A549 (cell line): ENCODE results near the gene MESP2. TPM values are rescaled to one million over a fixed set of nuclear protein-coding genes. Genes with fewer than 3 reads are reported as not detected.

ENCODE experiments used
- ATAC-seq, 2 experiments: fragments of 200-7000 bp in 1 of 2; fragments of >200 bp in 1 of 2; cut with Nextera tagmentation in 1 of 2; cut with Tn5 transposase in 1 of 2; 3 replicates each; pipeline versions ENCODE4 v1.8.0 to v1.9.1; 2018 to 2020; ENCODE audit warnings: mild to moderate bottlenecking in 1 of 2, moderate library complexity in 1 of 2
- CTCF ChIA-PET: fragments of 300-600 bp; sonication (Branson Sonifier 250); formaldehyde crosslinking; extraction: SDS; loops from one replicate; lab custom pipeline; 2021; ENCODE audit warnings: antibody characterized with exemption, inconsistent platforms; lab: Yijun Ruan, JAX
- POLR2A ChIA-PET: fragments of 350-600 bp; formaldehyde crosslinking; extraction: SDS; loops from one replicate; lab custom pipeline; 2021; ENCODE audit warnings: antibody characterized with exemption, inconsistent platforms; lab: Yijun Ruan, JAX
- DNase-seq, 2 experiments: peaks; one replicate each; pipeline versions ENCODE4 v3.0.0 to v3.0.0-alpha.2; 2011 to 2016; ENCODE audit warnings: low read depth in 1 of 2, low spot score in 1 of 2
- FAIRE-seq: peaks from 2 replicates; lab custom pipeline; 2011; peaks lifted over from hg19 to GRCh38; lab: Jason Lieb, UNC
- H3K27ac ChIP-seq, 2 experiments: fragments of >200 bp; sonication (Bioruptor Twin); formaldehyde crosslinking; 3 replicates each; pipeline ENCODE4 v1.5.1; 2016 to 2017
- H3K4me1 ChIP-seq: fragments of >200 bp; sonication (Bioruptor Twin); formaldehyde crosslinking; 3 replicates; pipeline ENCODE4 v1.6.1; 2016
- H3K4me2 ChIP-seq: fragments of >200 bp; sonication (Bioruptor Twin); formaldehyde crosslinking; 3 replicates; pipeline ENCODE4 v1.6.1; 2016
- H3K4me3 ChIP-seq: fragments of >200 bp; sonication (Bioruptor Twin); formaldehyde crosslinking; 3 replicates; pipeline ENCODE4 v1.5.1; 2016
- H3K9me3 ChIP-seq: fragments of >200 bp; sonication (Bioruptor Twin); formaldehyde crosslinking; 3 replicates; pipeline ENCODE4 v1.6.1; 2016
- CEBPB ChIP-seq, 2 experiments: fragments of >200 bp in 1 of 2; sonication (Bioruptor Twin) in 1 of 2; formaldehyde crosslinking in 1 of 2; IDR thresholded peaks; 2 replicates each; pipeline ENCODE4 v1.6.1; 2012 to 2016
- HDAC2 ChIP-seq: fragments of 200-600 bp; sonication (generic); IDR thresholded peaks from 2 replicates; pipeline ENCODE4 v1.6.1; 2016
- KDM1A ChIP-seq: fragments of 200-600 bp; sonication (generic); IDR thresholded peaks from 2 replicates; pipeline ENCODE4 v1.6.1; 2016; ENCODE audit warnings: low read depth, mild to moderate bottlenecking
- MYC ChIP-seq: IDR thresholded peaks from 2 replicates; pipeline ENCODE4 v1.6.1; 2012; ENCODE audit warnings: mild to moderate bottlenecking, inconsistent platforms, low read length, improper control_type of control experiment, borderline replicate concordance
- PHF8 ChIP-seq: fragments of 200-600 bp; sonication (generic); IDR thresholded peaks from 2 replicates; pipeline ENCODE4 v1.6.1; 2016; ENCODE audit warnings: low read depth, mild to moderate bottlenecking, antibody characterized with exemption, moderate library complexity, borderline replicate concordance
- RARB ChIP-seq: fragments of 250-450 bp; sonication (Bioruptor Pico); IDR thresholded peaks from 2 replicates; pipeline ENCODE4 v1.8.0; 2021; ENCODE audit warnings: mild to moderate bottlenecking, moderate library complexity
- WGBS: methylation state at CpG from one replicate; pipeline ENCODE4 v1.1.6; 2017; ENCODE audit errors: missing lambda C conversion rate; 5-methylcytosine and 5-hydroxymethylcytosine counted together
- polyA plus RNA-seq, 4 experiments: library from polyadenylated mRNA; depleted of rRNA in 3 of 4; stranded (reverse); fragments of >200 nt; fragmentation: RNase III in 1 of 4; extraction: RNeasy Plus Mini Kit Qiagen cat#74134 plus additional on column Dnase treatment in 1 of 4; gene quantifications; 2 replicates in 3 of 4; 3 replicates in 1 of 4; pipeline ENCODE4 v1.2.3, GENCODE V29; 2011 to 2017

Gene MESP2
- polyA plus RNA-seq, 2 of the 4 experiments (the other 2 are of a cell fraction): 0.22 to 0.57 TPM

GRCh38 chr15:89826671-89827655 is 50.8 kb downstream of the MESP2 start:
- TF ChIP-seq CEBPB (IDR thresholded peaks at IDR 0.05) (0 out of 4 replicates have a peak, but pooled peaks of 1 of the 2 experiments have one; percentile 9), PHF8 (no peak)
- no peak overlapping the region for H3K4me2 ChIP-seq
- POLR2A ChIA-PET: no interaction called here
- H3K4me1 ChIP-seq: peaks cover 42% of the 10 kb centered on the region
- no peak for FAIRE-seq
- H3K9me3 ChIP-seq: no peaks in the 10 kb centered on the region
- H3K4me3 ChIP-seq: no peak overlapping the region
- no peak for DNase-seq
- WGBS: 90% methylated on average over 13 of the region's 13 CpGs
- H3K27ac ChIP-seq: peak overlapping the region in 1 of 2 experiments; percentile 9; a peak in 1 of 6 replicates
- CTCF ChIA-PET: interaction anchor here (0.5 to 7.2 kb wide), 7 partner anchors 12 to 66 kb away, joined by 3 to 38 read pairs (median 3); partner anchors contain the start of gene ANPEP
- ATAC-seq: no peak

- POLR2A ChIA-PET: no interaction called here
- H3K9me3 ChIP-seq: no peaks in the 10 kb centered on the region
- 91% methylated on average over 4 of the region's 4 CpGs for WGBS
- peak; percentile 4 to 14; a peak in 3 of 6 replicates for ATAC-seq
- H3K27ac ChIP-seq: peak overlapping the region in 1 of 2 experiments; percentile 68; a peak in 3 of 6 replicates
- H3K4me3 ChIP-seq: no peak overlapping the region
- CTCF ChIA-PET: interaction anchor here (0.6 to 7.2 kb wide), 7 partner anchors 9 to 553 kb away, joined by 3 to 38 read pairs (median 3); partner anchors contain the start of gene ANPEP
- FAIRE-seq: no peak
- no peak overlapping the region for H3K4me2 ChIP-seq
- no peak for DNase-seq
- H3K4me1 ChIP-seq: peaks cover 33% of the 10 kb centered on the region
- no peak for TF ChIP-seq KDM1A
- no peak for TF ChIP-seq HDAC2
- TF ChIP-seq RARB (CRISPR knock-in tag): no peak
- no peak for TF ChIP-seq MYC
Observed at GRCh38 chr15:89827829-89828228, 51.7 kb downstream of the MESP2 start.

Other genes starting within 250 kb of the MESP2 start
- 7.8 and 9.4 TPM in 2 replicates for gene TICRR, start 200.9 kb upstream of the MESP2 start, polyA plus RNA-seq (2011; rRNA removed)
- gene TICRR, start 200.9 kb upstream of the MESP2 start, polyA plus RNA-seq (2017; fragmentation: RNase III; extraction: RNeasy Plus Mini Kit Qiagen cat#74134 plus additional on column Dnase treatment): 10.4 to 11.6 TPM (median 11.3 TPM) in 3 replicates
- 2.1 and 2.2 TPM in 2 replicates for gene KIF7, start 120.9 kb upstream of the MESP2 start, polyA plus RNA-seq (2011; rRNA removed)
- 3.3 to 4.1 TPM (median 3.9 TPM) in 3 replicates for gene KIF7, start 120.9 kb upstream of the MESP2 start, polyA plus RNA-seq (2017; fragmentation: RNase III; extraction: RNeasy Plus Mini Kit Qiagen cat#74134 plus additional on column Dnase treatment)
- gene PLIN1, start 97.0 kb upstream of the MESP2 start, polyA plus RNA-seq (2011; rRNA removed): 0.56 and 0.74 TPM in 2 replicates
- gene PLIN1, start 97.0 kb upstream of the MESP2 start, polyA plus RNA-seq (2017; fragmentation: RNase III; extraction: RNeasy Plus Mini Kit Qiagen cat#74134 plus additional on column Dnase treatment): 0.13 to 0.28 TPM (median 0.27 TPM) in 3 replicates
- gene PEX11A, start 85.6 kb upstream of the MESP2 start, polyA plus RNA-seq (2011; rRNA removed): 8.1 and 11.3 TPM in 2 replicates
- 5.2 to 6.3 TPM (median 6.0 TPM) in 3 replicates for gene PEX11A, start 85.6 kb upstream of the MESP2 start, polyA plus RNA-seq (2017; fragmentation: RNase III; extraction: RNeasy Plus Mini Kit Qiagen cat#74134 plus additional on column Dnase treatment)
- gene WDR93, start 85.5 kb upstream of the MESP2 start, polyA plus RNA-seq (2011; rRNA removed): 0.26 and 0.38 TPM in 2 replicates
- gene WDR93, start 85.5 kb upstream of the MESP2 start, polyA plus RNA-seq (2017; fragmentation: RNase III; extraction: RNeasy Plus Mini Kit Qiagen cat#74134 plus additional on column Dnase treatment): 0.10 to 0.16 TPM (median 0.12 TPM) in 3 replicates
- gene MESP1, start 25.1 kb upstream of the MESP2 start, polyA plus RNA-seq (2011; rRNA removed): 1.2 and 1.7 TPM in 2 replicates
- gene MESP1, start 25.1 kb upstream of the MESP2 start, polyA plus RNA-seq (2017; fragmentation: RNase III; extraction: RNeasy Plus Mini Kit Qiagen cat#74134 plus additional on column Dnase treatment): 2.3 to 2.8 TPM (median 2.7 TPM) in 3 replicates
- 3.8 and 5.3 TPM in 2 replicates for gene ANPEP, start 38.5 kb downstream of the MESP2 start, polyA plus RNA-seq (2011; rRNA removed)
- gene ANPEP, start 38.5 kb downstream of the MESP2 start, polyA plus RNA-seq (2017; fragmentation: RNase III; extraction: RNeasy Plus Mini Kit Qiagen cat#74134 plus additional on column Dnase treatment): 9.3 to 12.5 TPM (median 9.9 TPM) in 3 replicates
- 56.7 and 85.9 TPM in 2 replicates for gene AP3S2, start 117.7 kb downstream of the MESP2 start, polyA plus RNA-seq (2011; rRNA removed)
- 85.1 to 95.0 TPM (median 91.7 TPM) in 3 replicates for gene AP3S2, start 117.7 kb downstream of the MESP2 start, polyA plus RNA-seq (2017; fragmentation: RNase III; extraction: RNeasy Plus Mini Kit Qiagen cat#74134 plus additional on column Dnase treatment)
- gene ARPIN, start 136.6 kb downstream of the MESP2 start, polyA plus RNA-seq (2011; rRNA removed): 19.4 and 20.3 TPM in 2 replicates
- 14.0 to 20.2 TPM (median 17.2 TPM) in 3 replicates for gene ARPIN, start 136.6 kb downstream of the MESP2 start, polyA plus RNA-seq (2017; fragmentation: RNase III; extraction: RNeasy Plus Mini Kit Qiagen cat#74134 plus additional on column Dnase treatment)
- 2.6 and 5.0 TPM in 2 replicates for gene ZNF710, start 225.0 kb downstream of the MESP2 start, polyA plus RNA-seq (2011; rRNA removed)
- gene ZNF710, start 225.0 kb downstream of the MESP2 start, polyA plus RNA-seq (2017; fragmentation: RNase III; extraction: RNeasy Plus Mini Kit Qiagen cat#74134 plus additional on column Dnase treatment): 7.2 to 10.2 TPM (median 7.8 TPM) in 3 replicates